HG03571 (cell line): ENCODE results near the gene NIP7.
"Not testable (repeated sequence)": the region's sequence is repeated elsewhere in the genome, so short reads cannot be mapped to it uniquely, and the experiment has no call there.

Experiments
- ATAC-seq: cut with Tn5 transposase; IDR thresholded peaks from one replicate; pipeline ENCODE4 v1.9.1; 2021; ENCODE audit not compliant: unreplicated experiment

The NIP7 gene

GRCh38 chr16:69339289-69340094, at the start of gene NIP7, which contains the start of gene COG8:
TSS of gene NIP7 (plus strand) at chr16:69339772. CDS start at chr16:69339830, 58 bp downstream.
TSS of gene COG8 (minus strand) at chr16:69339564. CDS start at chr16:69339552, 12 bp downstream.
- ATAC-seq = peak; percentile 86

DNA sequence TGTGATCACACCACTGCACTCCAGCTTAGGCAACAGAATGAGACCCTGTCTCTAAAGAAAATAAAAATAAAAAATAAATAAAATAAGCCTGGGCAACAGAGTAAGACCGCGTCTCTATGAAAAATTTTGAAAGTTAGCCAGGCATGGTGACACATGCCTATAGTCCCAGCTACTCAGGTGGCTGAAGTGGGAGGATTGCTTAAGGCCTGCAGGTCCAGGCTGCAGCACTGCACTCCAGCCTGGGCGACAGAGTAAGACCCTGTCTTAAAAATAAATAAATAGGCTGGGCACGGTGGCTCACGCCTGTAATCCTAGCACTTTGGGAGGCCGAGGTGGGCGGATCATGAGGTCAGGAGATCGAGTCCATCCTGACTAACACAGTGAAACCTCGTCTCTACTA, 47.9 kb upstream of the NIP7 start:
- not testable (repeated sequence) for ATAC-seq

DNA sequence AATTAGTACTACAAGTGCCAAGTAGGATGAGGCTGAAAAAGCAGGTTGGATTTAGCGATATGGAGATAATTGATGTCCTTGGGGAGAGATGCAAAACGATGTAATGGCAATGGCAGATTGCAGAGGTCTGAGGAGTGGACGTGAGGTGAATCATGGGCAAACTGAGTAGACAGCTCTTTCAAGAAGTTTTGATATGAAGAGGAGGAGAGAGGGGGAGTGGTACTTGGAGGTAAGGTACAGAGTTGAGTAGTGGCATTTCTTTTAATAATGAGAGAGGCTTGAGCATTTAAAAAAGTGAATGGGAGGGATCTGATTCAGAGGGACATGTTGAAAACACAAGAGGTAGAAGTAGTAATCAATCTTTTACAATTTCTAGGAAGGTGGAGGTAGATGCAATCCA, 46.2 kb upstream of the NIP7 start:
- ATAC-seq = no peak

- no peak for ATAC-seq
Observed at GRCh38 chr16:69294051-69294450, 45.5 kb upstream of the NIP7 start.

DNA sequence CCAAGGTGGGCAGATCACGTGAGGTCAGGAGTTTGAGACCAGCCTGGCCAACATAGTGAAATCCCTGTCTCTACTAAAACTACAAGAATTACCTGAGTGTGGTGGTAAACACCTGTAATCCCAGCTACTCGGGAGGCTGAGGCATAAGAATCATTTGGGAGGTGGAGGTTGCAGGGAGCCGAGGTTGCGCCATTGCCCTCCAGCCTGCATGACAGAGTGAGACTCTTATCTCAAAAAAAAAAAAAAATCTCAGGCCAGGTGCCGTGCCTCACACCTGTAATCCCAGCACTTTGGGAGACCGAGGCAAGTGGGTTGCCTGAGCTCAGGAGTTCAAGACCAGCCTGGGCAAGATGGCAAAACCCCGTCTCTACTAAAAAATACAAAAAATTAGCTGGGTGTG, 42.8 kb upstream of the NIP7 start:
- not testable (repeated sequence) for ATAC-seq

GRCh38 chr16:69298261-69298660, 41.3 kb upstream of the NIP7 start:
- ATAC-seq = no peak

DNA sequence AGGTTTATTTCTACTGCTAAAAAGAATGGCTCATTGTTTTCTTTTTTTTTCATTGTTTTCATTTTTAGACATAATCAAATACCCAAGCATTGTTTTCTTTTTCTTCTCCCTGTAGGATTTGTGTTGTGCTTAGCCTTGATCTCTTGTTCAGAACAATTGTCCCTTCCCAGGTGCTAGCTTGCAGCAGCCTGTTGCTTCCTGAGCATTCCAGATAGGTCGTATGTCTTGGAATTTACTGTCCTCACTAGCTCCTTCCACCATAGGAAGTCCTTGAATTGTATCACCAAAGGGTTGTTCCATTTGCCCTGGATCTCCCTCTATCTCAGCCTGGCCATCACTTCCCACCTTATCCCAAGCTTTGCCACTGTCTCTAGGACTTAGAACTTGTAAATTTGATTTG, 38.4 kb upstream of the NIP7 start:
- ATAC-seq = no peak

DNA sequence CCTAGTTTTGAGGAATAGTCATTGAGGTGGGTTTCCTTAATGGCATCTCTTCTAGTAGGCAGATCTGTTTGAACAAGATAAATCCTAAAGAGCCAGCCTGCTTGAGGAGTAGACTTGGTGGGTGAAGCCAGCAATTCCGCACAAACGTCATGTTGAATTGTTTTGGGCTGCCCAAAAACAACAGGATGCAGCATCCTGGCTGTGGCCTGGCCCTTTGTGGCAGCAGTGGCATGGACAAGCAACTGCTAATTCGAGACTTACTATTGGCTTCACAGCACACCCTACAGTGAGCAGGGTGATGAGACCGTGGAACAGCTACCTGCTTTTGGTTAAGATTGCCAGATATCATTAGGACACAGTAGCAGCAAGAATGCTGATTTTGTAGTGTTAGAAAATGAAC, 37.7 kb upstream of the NIP7 start:
- ATAC-seq = no peak

GRCh38 chr16:69302301-69302700, 37.3 kb upstream of the NIP7 start:
- no peak for ATAC-seq

DNA sequence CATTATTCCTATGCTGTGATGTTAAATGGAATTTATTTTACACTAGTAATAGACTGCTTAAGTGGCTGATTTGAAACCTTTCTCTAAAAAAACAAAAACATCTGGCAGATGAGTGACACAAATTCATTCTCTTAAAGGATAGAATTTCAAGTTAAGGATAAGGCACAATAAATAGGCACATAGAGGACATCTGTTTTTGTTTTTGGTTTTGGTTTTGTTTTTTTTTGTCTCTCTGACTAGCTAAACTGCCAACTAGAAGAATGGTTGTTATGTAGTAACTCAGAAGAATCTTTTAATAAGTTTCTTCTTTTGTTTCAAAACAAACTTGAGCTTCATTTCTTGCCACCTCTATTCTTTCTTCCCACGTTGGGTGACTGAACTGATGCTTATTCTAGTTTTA, 33.5 kb upstream of the NIP7 start:
- no peak for ATAC-seq

- no peak for ATAC-seq
Observed at GRCh38 chr16:69307091-69307490, 32.5 kb upstream of the NIP7 start.

DNA sequence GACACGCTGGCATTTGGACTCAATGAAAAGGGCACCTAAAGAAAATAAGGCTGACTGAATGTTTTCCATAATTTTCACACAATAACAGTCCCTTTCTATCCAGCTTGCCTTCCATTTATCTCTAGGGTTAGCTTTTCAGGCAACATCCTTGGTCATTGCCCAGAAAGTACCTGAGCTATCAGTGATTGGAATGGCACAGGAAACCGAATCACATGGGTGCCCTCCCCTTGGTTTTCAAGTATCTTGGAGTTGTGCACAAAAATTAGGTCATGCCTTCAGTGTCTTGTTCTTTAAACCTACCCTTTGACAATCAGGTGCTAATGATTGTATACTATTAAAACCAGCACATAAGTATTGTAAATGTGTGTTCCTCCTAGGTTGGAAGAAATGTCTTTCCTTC, 31.7 kb upstream of the NIP7 start:
- ATAC-seq = no peak

DNA sequence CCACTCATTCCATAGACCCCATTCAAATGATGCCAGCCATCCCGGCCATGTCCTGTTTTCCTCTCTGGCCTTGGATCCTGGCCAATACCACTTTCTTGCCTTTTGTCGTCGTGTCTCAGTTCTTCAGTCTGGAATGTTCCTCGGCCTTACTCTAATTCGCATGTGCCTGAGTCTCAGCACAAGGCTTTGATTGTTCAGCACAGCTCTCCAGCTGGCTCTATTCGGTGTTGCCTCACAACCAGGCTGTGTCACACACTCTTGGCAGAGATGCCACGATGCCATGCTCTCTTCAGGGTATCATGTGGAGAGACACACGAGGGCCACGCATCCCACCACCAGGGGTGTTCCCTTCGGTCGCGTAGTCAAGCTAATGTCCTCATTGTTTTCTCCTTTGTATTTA, 30.3 kb upstream of the NIP7 start:
- no peak for ATAC-seq

GRCh38 chr16:69310653-69311532, 28.7 kb upstream of the NIP7 start, which contains the start of gene VPS4A:
TSS of gene VPS4A (plus strand) at chr16:69311350. CDS start at chr16:69311512, 162 bp downstream.
- ATAC-seq = peak; percentile 90

DNA sequence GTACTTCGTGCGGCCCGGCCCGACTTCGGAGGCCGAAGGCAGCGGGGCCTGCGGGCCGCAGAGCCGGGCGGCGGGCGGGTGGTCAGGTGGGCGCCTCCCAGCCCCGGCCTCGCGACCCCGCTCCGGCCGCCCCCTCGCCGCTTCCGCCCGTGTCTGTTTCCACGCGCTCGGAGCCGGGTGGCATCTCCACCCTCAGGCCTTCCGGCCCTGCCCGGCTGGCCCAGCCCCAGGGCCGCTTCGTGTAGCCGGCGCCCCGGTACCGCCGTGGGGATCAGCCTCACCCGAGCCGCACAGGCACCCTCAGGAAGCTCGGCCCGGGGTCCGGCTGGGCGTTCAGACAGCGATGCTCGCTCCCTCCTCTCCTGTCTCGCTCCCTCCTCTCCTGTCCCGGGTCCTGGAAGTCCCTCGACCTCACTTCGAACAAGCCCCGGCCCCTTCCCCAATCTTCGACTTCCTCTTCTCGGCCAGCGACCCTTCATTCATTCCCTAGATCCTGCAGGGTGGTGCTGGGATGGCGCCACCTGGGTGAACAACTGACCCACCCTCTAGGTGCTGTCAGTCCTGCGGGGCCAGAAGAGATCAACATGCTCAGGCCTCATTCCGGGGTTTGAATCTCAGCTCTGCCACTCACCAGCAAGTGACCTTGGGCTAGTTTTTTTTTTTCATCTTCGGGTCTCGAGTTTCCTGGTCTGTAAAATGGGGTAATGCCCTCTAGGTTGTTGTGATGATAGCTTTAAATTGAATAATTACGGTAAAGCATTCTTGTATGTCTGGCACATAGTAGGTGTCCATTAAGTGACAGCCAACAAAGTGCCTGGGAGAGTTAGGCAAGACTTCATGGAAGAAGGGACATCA, 27.8 kb upstream of the NIP7 start:
- ATAC-seq = peak; percentile 35

- no peak for ATAC-seq
Observed at GRCh38 chr16:69313469-69313868, 26.1 kb upstream of the NIP7 start.

DNA sequence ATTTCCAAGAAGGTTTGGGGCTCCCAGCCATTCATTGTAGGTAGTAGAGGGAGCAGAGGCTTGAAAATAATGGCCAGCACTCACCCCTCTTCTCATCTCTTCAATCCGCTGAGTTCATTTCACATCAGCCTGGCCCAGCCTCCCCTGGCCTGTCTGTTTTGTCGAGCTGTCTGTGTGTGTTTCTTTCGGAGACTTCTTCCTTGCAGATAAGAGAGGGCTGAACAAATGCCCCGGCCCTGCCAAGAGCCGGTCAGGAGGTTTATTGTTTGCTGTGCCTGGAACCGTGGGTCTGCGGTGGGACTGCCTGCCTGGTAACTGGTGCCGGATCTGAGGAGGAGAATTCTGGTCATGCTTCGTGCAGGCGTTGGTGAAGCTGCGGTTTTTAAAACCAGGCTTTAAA, 25.0 kb upstream of the NIP7 start:
- ATAC-seq = no peak

- ATAC-seq = no peak
Observed at GRCh38 chr16:69315486-69316311, 23.9 kb upstream of the NIP7 start.

DNA sequence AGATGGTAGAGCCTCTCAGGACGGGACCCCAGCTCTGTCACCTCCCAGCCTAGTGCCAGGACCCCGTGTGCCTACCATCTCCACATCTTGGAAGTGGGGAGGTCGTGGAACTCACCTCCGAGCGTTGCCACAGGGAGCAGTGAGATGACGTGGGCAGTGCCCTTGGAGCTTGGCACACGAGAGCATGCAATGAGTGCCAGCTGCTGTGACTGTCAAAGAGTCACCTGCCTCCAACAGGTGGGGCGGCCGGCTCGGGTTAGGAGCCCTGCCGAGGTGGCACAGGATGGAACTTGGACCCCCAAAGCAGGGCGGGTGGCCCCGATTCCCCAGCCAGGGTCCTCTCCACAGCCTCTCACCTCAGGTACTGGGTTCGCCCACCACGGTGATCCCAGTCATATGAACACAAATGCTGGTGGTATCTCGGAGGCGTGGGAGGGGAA, 23.0 kb upstream of the NIP7 start:
- no peak for ATAC-seq
